Testis (tissue), 2 donors: ENCODE results near the gene INF2.

Source experiments
- CTCF ChIP-seq, 3 experiments: fragments of 450-650 bp in 2 of 3; fragments of 200-600 bp in 1 of 3; sonication (generic) in 1 of 3; IDR thresholded peaks; one replicate each; pipeline ENCODE4 v1.5.1; 2016 to 2019; ENCODE audit warnings: antibody characterized with exemption in 3 of 3, mild to moderate bottlenecking in 2 of 3, moderate library complexity in 1 of 3
- POLR2A ChIP-seq: fragments of 450-650 bp; IDR thresholded peaks from one replicate; pipeline ENCODE4 v1.6.1; 2017; ENCODE audit warnings: antibody characterized with exemption, mild to moderate bottlenecking, moderate library complexity

GRCh38 chr14:104676694-104677511, 12.5 kb upstream of the INF2 start:
- TF ChIP-seq CTCF (IDR thresholded peaks at IDR 0.05) = no peak
- TF ChIP-seq POLR2A = no peak
